ENCODE results near the gene RPGR.

The RPGR gene

DNA sequence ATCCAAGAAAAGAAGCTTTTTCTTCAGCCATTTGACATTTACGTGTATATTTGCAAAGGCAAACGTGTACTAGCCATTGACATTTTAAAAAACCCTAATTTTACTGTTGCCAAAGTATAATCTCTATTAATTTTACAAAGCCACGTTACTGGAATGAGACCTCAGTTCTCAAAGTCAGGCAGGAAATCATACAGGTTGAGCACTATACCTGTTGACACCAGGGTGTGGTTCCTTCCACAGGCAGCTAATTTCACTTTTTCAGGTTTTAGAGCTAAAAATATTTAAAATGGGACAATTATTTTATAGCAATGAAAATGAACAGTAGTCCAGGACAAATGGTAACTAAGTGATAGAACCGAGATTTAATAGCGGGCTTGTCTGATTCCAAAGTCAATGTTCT lies 6.5 kb downstream of the RPGR start:
- DNase-seq (ENCODE audit: low spot score), result no peak

DNA sequence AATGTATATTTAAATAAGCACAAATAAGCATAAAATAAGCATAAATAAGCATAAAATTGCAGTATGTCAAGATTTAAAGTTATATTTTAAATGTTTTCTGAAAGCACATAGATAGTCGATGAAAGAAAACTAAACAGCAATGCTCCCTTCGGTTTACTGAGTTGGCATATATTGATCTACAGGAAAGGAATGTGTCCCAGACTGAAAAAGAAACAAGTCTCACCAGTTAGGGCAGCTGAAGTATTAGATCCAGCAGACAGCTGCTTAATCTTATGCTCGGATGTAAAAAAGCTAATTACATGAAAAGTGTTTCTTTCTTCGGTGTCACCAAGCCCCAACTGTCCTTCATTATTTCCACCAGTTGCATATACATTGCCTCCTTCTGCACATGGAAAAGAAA lies 8.7 kb downstream of the RPGR start:
- DNase-seq (ENCODE audit: low spot score), result no peak

DNA sequence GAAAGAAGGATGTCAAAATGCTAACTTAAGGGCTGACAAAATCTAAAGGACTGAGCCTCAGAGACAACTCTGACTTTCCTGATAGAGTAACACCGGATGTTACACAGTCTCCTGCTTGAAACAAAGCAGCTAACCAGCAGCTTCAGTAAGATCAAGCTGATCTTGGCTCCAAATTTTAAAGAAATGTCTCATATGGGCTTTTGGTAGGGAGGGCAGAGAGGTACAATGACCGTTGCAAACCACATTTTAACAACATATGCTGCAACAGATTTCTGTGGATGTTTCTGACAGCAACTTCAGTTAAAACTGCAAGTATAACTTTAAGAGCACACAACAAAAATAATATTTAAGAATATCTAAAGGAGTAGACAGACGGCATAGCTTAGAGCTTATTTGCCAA lies 9.1 kb downstream of the RPGR start:
- DNase-seq (ENCODE audit: low spot score), result no peak

DNA sequence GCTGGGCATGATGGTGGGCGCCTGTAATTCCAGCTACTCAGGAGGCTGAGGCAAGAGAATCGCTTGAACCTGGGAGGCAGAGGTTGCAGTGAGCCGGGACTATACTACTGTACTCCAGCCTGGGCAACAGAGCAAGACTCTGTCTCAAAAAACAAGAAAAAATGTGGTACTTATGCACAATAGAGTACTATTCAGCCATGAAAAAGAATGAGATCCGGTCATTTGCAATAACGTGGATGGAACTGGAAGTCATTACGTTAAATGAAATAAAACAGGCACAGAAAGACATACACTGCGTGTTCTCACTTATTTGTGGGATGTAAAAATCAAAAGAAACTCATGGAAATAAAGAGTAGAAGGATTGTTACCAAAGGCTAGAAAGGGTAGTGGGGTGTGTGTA lies 12.1 kb downstream of the RPGR start:
- no peak for DNase-seq (ENCODE audit: low spot score)

DNA sequence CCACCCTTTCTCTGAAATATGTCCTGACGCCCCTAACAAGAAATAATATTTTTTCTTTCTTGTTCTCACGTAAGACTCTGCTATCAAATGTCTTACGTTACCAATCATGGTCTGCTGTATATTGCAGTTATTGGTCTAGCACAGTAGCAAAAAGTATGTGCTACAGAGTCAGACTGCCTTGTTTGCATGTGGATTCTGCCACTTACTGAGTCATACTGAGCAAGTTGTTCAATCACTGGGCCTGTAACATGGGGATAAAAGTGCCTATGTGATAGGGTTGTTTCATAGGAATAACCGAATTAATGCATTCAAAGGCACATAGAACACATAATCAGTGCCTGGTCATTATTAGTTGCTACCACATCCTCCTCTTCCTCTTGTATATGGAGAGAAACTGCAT lies 14.1 kb downstream of the RPGR start:
- DNase-seq (ENCODE audit: low spot score), result no peak

DNA sequence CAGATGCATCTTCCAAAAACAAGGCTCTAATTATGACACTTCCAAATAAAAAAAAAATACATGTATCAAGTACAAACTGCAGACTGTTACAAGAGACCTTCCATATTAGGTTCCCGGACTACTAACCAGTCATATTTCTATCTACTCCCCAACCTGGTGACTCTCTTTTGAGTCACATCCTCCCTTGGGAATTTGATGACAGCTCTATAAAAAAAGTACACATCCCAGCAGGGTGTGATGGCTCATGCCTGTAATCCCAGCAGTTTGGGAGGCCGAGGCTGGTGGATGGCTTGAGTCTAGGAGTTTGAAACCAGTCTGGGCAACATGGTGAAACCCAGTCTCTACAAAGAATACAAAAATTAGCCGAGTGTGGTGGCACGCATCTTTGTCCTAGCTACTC lies 14.9 kb downstream of the RPGR start:
- DNase-seq (ENCODE audit: low spot score), result no peak

DNA sequence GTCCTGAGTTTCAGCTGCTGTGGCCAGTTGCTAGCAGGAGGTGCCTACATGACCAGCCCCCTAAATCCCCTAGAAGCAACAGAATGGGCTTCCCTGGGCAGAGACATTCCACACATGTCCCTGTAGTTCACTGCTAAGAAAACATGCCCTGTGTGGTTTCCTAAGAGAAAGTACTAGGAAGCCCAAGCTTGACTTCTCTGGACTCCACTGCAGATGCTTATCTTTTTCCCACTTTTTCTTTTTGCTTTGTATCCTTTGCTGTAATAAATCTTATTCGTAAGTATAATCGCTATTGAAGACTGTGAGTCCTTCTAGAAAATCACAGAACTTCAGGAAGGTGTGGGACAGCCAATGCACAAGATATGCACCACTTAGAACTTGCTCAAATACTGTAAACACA lies 15.6 kb downstream of the RPGR start:
- DNase-seq (ENCODE audit: low spot score), result no peak

DNA sequence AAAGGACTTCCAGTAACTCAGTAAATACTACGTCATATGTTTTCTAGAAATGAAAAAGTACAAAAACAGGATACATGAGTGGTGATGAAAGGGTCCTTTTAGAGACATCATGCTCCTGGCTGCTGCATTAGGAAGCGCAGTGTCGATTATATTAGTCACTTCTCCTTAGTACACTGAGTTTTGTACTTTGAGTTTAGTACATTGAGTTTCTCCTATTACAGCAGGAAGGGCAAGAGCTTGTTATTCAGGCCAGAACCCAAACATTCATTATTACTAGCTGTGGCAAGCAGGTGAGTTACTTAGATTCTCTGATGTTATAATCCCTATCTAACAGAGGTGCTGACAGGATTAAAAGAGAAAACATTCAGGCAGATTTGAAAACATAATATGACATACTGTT lies 21.3 kb downstream of the RPGR start:
- DNase-seq (ENCODE audit: low spot score), result no peak

DNA sequence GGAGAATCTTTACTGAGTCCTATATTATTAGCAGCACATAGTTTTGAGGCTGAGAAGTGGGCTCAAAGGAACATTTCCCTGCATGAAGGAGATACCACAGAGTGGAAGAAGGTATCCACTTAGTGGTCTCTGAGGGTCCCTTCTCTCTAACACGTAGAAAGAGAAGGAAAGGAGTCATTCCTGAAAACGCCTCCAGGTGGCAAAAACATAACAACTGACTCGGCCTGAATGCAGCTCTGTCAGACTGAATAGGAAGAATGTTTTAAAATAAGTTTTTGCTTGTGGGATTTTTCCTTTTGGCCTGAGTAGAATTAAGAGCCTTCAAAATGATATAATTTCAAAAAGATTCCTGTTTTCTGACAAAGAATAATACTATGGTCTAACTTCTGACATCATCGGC lies 23.3 kb downstream of the RPGR start:
- DNase-seq (ENCODE audit: low spot score), result peak; percentile 15

DNA sequence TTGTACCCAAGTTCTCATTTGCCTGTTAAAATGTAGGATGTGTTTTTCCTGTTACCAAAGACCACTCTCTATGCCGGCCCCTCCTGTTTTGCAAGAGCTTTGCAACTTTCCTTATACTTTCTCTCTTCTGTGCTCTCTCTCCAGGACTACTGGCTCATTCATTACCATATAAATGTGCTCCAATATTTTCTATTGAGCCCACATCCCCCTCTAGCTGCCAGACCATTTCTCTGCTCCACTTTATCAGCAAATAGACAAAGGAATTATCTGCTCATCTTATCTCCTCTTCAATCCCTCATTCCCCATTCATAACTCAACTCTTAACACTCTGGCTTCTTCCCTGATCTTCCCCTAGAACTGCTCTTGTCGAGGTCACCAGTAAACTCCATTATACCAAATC lies 33.6 kb downstream of the RPGR start:
- DNase-seq (ENCODE audit: low spot score), result no peak

DNA sequence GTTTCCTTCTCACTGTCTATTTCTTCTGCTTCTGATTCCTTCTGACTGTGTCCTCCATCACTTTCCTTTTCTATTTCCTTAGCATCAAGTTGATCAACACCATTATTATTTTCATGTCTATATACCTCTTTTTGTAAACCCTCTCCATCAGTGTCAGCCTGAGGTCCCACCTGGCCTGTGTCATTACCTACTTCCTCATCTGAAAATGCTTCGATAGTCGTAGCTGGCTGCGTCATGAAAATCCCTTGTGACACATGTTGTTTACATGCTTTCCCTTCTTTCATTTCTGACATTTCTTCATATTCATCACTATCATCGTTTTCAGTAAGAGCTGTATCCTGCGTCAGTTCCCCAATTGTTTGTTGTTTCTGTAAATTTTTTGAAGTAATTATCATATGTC lies 39.6 kb downstream of the RPGR start:
- peak; percentile 2 for DNase-seq (ENCODE audit: low spot score)

DNA sequence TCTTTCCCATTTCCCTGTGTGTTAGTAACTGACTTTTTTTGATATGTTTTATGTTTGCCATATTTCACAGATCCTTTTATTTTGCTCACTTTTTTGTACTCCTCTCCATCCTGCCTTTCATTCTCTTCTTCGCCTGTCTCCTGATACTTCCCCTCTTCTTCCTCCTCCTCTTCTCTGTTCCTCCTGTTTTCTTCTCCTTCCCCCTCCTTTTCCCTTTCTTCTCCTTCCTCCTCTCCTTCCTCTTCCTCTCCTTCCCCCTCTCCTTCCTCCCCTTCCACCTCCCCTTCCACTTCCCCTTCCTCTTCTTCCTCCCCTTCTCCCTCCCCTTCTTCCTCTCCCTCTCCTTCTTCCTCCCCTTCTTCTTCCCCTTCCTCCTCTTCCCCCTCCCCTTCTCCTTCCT lies 41.7 kb downstream of the RPGR start:
- no peak for DNase-seq (ENCODE audit: low spot score)

DNA sequence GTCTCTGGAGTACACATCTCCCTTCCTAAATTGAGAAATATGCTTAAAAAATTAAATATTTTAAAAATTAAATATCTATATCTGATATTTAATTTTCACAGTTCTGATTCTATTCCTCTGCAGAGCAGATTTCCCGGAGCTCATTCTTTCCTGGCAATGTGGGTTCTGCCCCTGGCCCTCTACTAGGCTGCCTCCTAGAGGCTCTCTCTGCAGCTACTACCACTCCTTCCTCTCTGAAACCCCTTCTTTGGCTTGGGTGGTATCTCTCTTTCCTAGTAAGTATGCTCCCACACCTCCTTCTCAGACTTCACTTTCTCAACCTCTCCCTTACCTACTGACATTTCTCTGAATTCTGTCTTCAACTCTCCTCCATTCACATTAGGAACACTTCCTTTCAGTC lies 45.3 kb downstream of the RPGR start:
- no peak for DNase-seq (ENCODE audit: low spot score)

DNA sequence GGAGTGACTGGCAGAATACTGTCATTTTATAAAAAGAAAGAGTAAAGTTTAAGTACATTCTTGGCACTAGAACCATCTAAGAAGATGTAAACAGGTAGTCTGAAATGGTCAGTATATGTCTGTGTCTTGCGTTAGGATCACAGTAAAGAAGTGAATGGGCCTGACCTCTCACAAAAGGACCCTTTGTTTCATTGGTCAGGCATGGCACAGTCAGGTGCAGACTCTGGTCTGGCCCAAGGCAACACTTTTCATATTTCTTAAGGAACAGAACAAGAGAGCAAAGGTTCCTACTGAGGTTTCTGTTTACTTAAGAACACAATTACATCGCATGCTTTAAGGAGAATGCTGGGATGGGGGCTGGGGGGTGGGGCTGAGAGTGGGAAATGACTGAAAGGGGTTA lies 48.1 kb downstream of the RPGR start:
- no peak for DNase-seq (ENCODE audit: low spot score)

DNA sequence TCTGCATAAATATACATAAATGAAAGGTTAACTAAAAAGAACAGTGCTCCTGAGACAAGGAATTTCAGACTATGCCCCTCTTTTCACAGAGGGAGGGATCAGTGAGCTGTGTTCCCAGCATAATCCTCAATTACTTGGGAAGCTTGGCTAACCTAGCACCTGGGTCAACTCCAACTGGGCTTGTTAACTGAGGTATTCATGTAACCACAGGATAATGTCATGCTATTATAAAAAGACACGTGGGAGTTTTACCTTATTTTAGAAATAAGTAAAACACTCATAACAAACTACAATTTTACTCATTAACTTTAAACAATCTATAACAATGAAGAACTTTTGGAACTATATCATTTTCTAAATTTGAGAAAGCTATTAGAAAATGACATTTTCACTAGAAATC lies 48.6 kb downstream of the RPGR start:
- no peak for DNase-seq (ENCODE audit: low spot score)

DNA sequence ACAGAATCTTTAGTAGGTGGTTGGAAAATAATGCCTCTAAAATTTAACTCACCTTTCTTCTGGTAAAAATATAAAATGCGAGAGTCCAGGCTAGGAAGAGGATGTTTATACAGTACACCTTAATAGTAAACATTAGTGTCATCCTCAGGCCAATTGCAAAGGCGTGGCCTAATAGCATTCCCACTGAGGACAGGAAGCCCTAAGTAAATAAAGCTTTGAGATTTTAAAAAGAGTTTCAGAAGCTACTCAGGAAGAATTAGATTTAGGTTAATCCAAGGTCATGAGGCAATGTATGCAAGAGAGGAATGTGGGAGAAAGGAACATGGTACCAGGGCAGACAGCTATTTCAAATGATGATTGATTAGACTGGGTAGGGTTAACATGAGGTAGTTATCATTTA lies 49.5 kb downstream of the RPGR start:
- no peak for DNase-seq (ENCODE audit: low spot score)

DNA sequence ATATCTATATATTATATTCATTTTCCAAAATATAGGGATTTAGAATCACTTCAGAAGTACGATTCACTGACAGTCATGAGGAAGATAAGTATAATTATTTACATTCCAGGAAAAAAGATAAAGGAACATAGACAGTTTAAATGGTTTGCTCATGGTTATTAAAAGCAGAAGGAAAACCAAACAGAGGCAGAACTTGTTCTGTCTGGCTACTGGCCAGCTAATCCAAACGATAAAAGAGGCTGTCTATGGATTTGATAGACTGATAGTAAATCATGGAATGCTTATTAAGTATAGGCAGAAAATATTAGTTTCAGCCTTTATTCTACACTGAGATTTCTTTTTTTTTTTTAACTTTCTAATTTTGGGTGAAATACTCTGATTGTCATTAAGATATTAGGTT lies 50.2 kb downstream of the RPGR start:
- DNase-seq (ENCODE audit: low spot score), result no peak

DNA sequence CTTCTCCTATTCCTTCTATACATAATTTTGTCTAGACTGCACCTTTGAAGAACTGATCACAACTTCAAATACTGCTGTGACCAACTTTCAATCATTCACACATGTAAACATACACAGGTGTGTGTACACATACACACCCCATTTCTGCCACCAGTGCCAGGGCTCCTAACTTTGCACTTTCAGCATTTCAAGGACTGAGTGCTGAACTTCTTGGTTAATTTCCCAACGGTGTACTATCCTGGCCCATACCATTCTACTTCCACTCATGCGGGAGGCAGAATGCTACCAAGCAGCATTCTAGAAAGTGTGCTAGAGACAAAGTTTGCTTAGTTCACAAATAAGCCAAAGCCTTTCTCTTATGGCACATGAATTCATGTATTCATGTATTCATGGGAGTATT lies 51.2 kb downstream of the RPGR start:
- no peak for DNase-seq (ENCODE audit: low spot score)

DNA sequence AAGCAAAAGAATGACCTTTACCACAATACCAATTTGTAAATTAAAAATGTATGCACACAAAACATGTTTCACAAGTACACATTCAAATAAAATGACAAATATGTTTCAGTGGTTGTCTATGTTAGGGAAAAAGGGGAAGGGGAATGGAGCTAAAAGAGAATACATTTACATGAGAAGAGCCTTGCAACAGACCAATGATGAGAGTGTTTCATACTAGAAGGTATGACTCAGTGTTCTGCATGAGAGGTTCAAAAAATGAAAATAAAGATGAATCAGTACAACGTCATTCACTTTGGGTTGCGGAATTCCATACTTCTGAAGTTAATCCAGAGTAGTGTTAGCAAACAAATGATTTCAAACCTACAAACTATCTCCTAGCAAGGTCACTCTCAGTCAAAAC lies 51.7 kb downstream of the RPGR start:
- no peak for DNase-seq (ENCODE audit: low spot score)

DNA sequence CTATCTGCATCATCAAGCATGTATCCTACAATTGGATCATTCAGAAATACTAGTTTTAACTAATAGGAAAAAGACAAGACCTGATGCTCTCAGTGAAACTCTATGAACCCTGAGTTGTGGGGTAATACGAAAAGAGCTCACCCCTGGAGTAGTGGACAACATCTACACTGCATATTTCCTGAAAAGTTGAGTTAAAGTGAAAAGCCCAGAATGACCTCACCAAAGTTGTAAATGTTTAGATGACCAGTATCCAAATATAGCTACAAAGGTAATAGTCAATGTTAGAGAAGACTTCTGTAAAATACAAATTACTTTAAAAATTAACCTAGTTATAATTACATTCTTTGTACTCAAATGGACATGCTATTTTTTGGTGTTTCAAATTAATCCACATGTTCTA lies 53.9 kb downstream of the RPGR start:
- DNase-seq (ENCODE audit: low spot score), result no peak

DNA sequence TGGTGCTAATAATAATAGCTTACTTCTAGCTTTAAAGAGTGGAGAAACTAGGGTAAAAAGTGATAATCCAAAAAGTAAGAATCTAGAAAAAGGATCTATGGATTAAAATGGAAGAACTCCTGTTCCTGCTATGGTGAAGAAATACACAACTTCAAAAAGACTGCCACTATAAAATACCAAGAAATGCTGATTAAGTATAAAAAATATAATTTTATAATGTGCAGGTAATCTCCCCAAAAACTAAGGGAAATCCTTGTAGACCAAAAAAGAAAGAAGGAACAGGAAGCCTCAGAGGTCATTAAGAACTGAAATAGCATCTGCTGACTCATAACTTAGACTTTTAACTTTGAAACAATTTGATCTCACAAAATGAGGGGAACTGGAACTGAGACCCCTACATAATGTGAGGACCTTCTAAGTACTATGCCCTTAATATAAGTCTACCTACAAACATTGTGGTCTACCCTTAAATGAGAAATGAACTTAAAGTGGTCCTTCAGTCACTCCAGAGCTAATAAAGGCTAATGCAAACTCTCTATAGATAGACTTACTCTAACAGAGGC lies 56.1 kb downstream of the RPGR start:
- DNase-seq (ENCODE audit: low spot score), result no peak

DNA sequence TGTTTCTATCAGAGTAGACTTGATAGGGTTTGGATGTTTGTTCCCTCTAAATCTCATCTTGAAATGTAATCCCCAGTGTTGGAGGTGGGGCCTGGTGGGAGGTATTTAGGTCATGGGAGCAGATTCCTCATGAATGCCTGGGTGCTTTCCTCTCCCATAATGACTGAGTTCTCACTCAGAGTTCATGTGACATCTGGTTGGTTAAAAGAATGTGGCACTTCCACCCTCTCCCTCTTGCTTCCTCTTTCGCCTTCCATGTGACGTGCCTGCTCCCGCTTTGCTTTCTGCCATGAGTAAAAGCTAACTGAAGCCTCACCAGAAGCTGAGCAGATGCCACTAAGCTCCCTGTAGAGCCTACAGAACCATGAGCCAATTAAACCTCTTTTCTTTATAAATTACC lies 59.3 kb downstream of the RPGR start:
- no peak for DNase-seq (ENCODE audit: low spot score)

DNA sequence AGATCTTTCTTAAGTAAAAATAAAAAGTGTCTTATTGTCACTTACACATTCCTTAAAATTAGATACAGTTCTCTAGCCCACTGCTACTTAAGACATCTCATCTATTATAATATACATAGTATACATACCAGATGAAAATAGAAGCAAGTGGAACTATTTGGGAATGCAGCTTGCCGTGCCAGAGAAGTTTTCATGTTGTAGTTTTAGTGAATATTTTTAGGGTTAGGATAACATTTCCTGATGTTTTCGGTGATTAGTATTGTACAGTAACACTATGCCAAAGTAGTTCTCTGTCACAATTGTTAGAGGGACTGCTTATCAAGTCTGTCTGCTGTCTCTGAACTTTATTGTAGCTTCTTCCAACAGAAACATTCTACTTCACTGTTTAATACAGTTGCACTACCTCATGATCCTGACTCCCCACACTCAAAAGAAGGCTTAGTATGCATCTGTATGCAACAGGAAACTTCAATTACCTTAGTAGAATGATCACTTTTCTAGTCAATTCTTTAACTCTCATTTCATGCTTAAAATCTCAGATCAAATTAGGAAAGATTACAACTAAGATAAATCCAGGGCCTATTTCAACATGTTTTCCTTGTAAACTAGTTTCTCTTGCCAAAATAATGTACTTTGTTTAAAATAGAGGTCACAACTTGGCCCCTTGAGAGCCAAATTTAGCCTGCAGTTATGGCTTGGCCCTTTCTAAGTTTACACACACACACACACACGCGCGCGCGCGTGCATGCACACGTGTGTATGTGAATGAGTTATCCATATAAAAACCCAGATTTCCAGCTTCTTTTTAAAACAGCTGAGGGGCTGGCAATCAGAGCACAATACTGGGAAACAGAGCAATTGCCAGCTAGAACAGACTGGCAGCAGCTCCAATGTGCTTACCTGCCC lies 64.3 kb downstream of the RPGR start:
- no peak for DNase-seq (ENCODE audit: low spot score)

DNA sequence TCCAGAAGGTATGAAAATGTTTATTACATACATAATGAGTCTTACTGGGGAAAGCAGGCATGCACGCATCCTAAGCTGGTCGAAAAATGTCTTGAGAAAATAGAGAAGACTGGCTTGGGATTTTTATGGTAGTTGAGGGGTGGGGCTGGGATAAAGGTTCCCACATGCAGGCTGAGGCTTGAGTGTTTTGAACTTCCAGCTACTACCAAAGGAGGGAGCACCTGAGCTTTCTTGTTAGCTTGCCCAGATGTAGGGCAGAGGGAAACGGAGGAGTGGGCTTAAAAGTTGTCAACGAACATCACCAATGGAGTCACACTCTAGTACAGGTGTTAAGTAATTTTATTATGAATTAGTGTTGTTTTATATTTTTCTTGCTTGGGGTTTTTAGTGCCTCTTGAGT lies 67.1 kb downstream of the RPGR start:
- peak; percentile 50 for DNase-seq (ENCODE audit: low spot score)

Measured in NAMALWA (cell line).